Stimulated activated CD4-positive, alpha-beta T cell treated with anti-CD3 and anti-CD28 coated beads, TNF-alpha, amount 100 ng/mL, for 24 hours (primary cell): ENCODE measurements around the gene CD52.
"Not testable (repeated sequence)": the region's sequence is repeated elsewhere in the genome, so short reads cannot be mapped to it uniquely, and the experiment has no call there.

Source experiments
- DNase-seq, 3 experiments: peaks; one replicate each; pipeline ENCODE4 v3.0.0-alpha.2; 2020; ENCODE audit warnings: low read depth in 3 of 3

The CD52 gene

GRCh38 chr1:26330276-26330675 lies 12.5 kb downstream of the CD52 start:
- DNase-seq = no peak

GRCh38 chr1:26333312-26333711 lies 15.6 kb downstream of the CD52 start:
- not testable (repeated sequence) for DNase-seq

GRCh38 chr1:26335774-26336476 lies 18.2 kb downstream of the CD52 start:
- no peak for DNase-seq

- DNase-seq = peak; percentile 61 to 89 (median 64)
These were observed 18.9 kb downstream of the CD52 start for GRCh38 chr1:26336477-26337205.

GRCh38 chr1:26337206-26337535 lies 19.4 kb downstream of the CD52 start:
- DNase-seq = no peak

GRCh38 chr1:26337625-26338024 lies 19.9 kb downstream of the CD52 start:
- no peak for DNase-seq

GRCh38 chr1:26338670-26339069 lies 20.9 kb downstream of the CD52 start:
- DNase-seq = no peak

- no peak for DNase-seq
These were observed 22.3 kb downstream of the CD52 start for GRCh38 chr1:26340047-26340481.

GRCh38 chr1:26344147-26344920 lies 26.6 kb downstream of the CD52 start:
- no peak for DNase-seq

GRCh38 chr1:26345718-26346117 lies 28.0 kb downstream of the CD52 start:
- no peak for DNase-seq

GRCh38 chr1:26346274-26347033 lies 28.7 kb downstream of the CD52 start:
- no peak for DNase-seq

GRCh38 chr1:26349188-26349876 lies 31.6 kb downstream of the CD52 start:
- no peak for DNase-seq

- DNase-seq = no peak
These were observed 32.1 kb downstream of the CD52 start for GRCh38 chr1:26349877-26350244.

- no peak for DNase-seq
These were observed 32.6 kb downstream of the CD52 start for GRCh38 chr1:26350343-26350700.

GRCh38 chr1:26350701-26351589 lies 33.2 kb downstream of the CD52 start:
- no peak for DNase-seq

GRCh38 chr1:26351590-26352337 lies 34.0 kb downstream of the CD52 start:
- no peak for DNase-seq

- DNase-seq = no peak
These were observed 34.6 kb downstream of the CD52 start for GRCh38 chr1:26352338-26352679.

GRCh38 chr1:26353210-26353859 lies 35.6 kb downstream of the CD52 start:
- DNase-seq = no peak
